IPS-18a (cell line): ENCODE results near the gene SLPI.

Source experiments
- H3K27ac ChIP-seq: one replicate; pipeline ENCODE4 v1.5.1; 2013; ENCODE audit warnings: low read length
- H3K27me3 ChIP-seq: one replicate; pipeline ENCODE4 v1.6.1; 2013; ENCODE audit warnings: mild to moderate bottlenecking, low read length; ENCODE audit not compliant: control insufficient read depth, insufficient read depth
- H3K36me3 ChIP-seq: one replicate; pipeline ENCODE4 v1.6.1; 2013; ENCODE audit warnings: low read depth, low read length; ENCODE audit not compliant: control insufficient read depth
- H3K4me1 ChIP-seq: one replicate; pipeline ENCODE4 v1.6.1; 2013; ENCODE audit warnings: low read depth, low read length; ENCODE audit not compliant: control insufficient read depth
- H3K4me3 ChIP-seq: one replicate; pipeline ENCODE4 v1.5.1; 2013; ENCODE audit warnings: low read length
- H3K9ac ChIP-seq: one replicate; pipeline ENCODE4 v1.6.1; 2013; ENCODE audit warnings: mild to moderate bottlenecking, low read length, moderate library complexity
- H3K9me3 ChIP-seq: one replicate; pipeline ENCODE4 v1.6.1; 2013; ENCODE audit warnings: low read depth, low read length; ENCODE audit not compliant: control insufficient read depth

Gene SLPI

GRCh38 chr20:45254383-45255262 is at the start of gene SLPI:
TSS of gene SLPI (minus strand) at chr20:45254564. CDS start at chr20:45254543, 21 bp downstream.
- Histone ChIP-seq H3K36me3 (no peaks in the 10 kb centered on the region), H3K9ac (no peak within 1 kb of the TSS), H3K27me3 (no peaks in the 10 kb centered on the region), H3K27ac (no peak within 1 kb of the TSS), H3K9me3 (no peaks in the 10 kb centered on the region), H3K4me3 (no peak within 1 kb of the TSS), H3K4me1 (peaks cover 7% of the 10 kb centered on the region)

- Histone ChIP-seq H3K9me3 (no peaks in the 10 kb centered on the region), H3K27ac (no peak overlapping the region), H3K4me1 (no peaks in the 10 kb centered on the region), H3K4me3 (no peak overlapping the region), H3K36me3 (no peaks in the 10 kb centered on the region), H3K27me3 (peaks cover 6% of the 10 kb centered on the region), H3K9ac (no peak overlapping the region)
These were observed 49.5 kb upstream of the SLPI start for GRCh38 chr20:45303586-45304463.

- Histone ChIP-seq H3K9ac (no peak overlapping the region), H3K9me3 (no peaks in the 10 kb centered on the region), H3K27ac (no peak overlapping the region), H3K27me3 (peaks cover 6% of the 10 kb centered on the region), H3K4me3 (no peak overlapping the region), H3K36me3 (no peaks in the 10 kb centered on the region), H3K4me1 (no peaks in the 10 kb centered on the region)
These were observed 47.5 kb upstream of the SLPI start for GRCh38 chr20:45301824-45302271.

- Histone ChIP-seq H3K4me1 (no peaks in the 10 kb centered on the region), H3K36me3 (no peaks in the 10 kb centered on the region), H3K9me3 (no peaks in the 10 kb centered on the region), H3K27me3 (peaks cover under 1% of the 10 kb centered on the region), H3K4me3 (no peak overlapping the region), H3K27ac (no peak overlapping the region), H3K9ac (no peak overlapping the region)
These were observed 46.6 kb upstream of the SLPI start for GRCh38 chr20:45300961-45301360.

- H3K4me1 ChIP-seq = no peaks in the 10 kb centered on the region
- H3K36me3 ChIP-seq = no peaks in the 10 kb centered on the region
- H3K27ac ChIP-seq = no peak overlapping the region
- H3K9ac ChIP-seq = no peak overlapping the region
- H3K27me3 ChIP-seq = no peaks in the 10 kb centered on the region
- H3K9me3 ChIP-seq = peaks cover 4% of the 10 kb centered on the region
- H3K4me3 ChIP-seq = no peak overlapping the region
These were observed 45.4 kb upstream of the SLPI start for GRCh38 chr20:45299786-45300185.

GRCh38 chr20:45297786-45298497 is 43.6 kb upstream of the SLPI start:
- Histone ChIP-seq H3K4me1 (peaks cover 2% of the 10 kb centered on the region), H3K36me3 (no peaks in the 10 kb centered on the region), H3K9me3 (peaks cover 8% of the 10 kb centered on the region), H3K4me3 (no peak overlapping the region), H3K27me3 (peaks cover 13% of the 10 kb centered on the region), H3K27ac (no peak overlapping the region), H3K9ac (no peak overlapping the region)

GRCh38 chr20:45294659-45295058 is 40.3 kb upstream of the SLPI start:
- Histone ChIP-seq H3K27ac (no peak overlapping the region), H3K9me3 (peaks cover 8% of the 10 kb centered on the region), H3K4me3 (no peak overlapping the region), H3K36me3 (no peaks in the 10 kb centered on the region), H3K9ac (no peak overlapping the region), H3K4me1 (peaks cover 9% of the 10 kb centered on the region), H3K27me3 (peaks cover 32% of the 10 kb centered on the region)

- no peak overlapping the region for H3K9ac ChIP-seq
- H3K27me3 ChIP-seq = peaks cover 33% of the 10 kb centered on the region
- peaks cover 8% of the 10 kb centered on the region for H3K9me3 ChIP-seq
- no peak overlapping the region for H3K27ac ChIP-seq
- no peaks in the 10 kb centered on the region for H3K36me3 ChIP-seq
- peaks cover 9% of the 10 kb centered on the region for H3K4me1 ChIP-seq
- H3K4me3 ChIP-seq = no peak overlapping the region
These were observed 39.6 kb upstream of the SLPI start for GRCh38 chr20:45294003-45294368.

GRCh38 chr20:45293041-45294002 is 39.0 kb upstream of the SLPI start:
- Histone ChIP-seq H3K4me1 (peaks cover 9% of the 10 kb centered on the region), H3K27ac (no peak overlapping the region), H3K27me3 (peaks cover 33% of the 10 kb centered on the region), H3K9me3 (peaks cover 8% of the 10 kb centered on the region), H3K36me3 (no peaks in the 10 kb centered on the region), H3K9ac (peak overlapping the region; percentile 69), H3K4me3 (peak overlapping the region; percentile 58)

- Histone ChIP-seq H3K4me1 (peaks cover 9% of the 10 kb centered on the region), H3K27me3 (peaks cover 33% of the 10 kb centered on the region), H3K36me3 (no peaks in the 10 kb centered on the region), H3K9me3 (peaks cover 8% of the 10 kb centered on the region), H3K27ac (no peak overlapping the region), H3K9ac (no peak overlapping the region), H3K4me3 (peak overlapping the region; percentile 58)
These were observed 38.0 kb upstream of the SLPI start for GRCh38 chr20:45292343-45292742.
